Activated naive CD4-positive, alpha-beta T cell treated with anti-CD3 and anti-CD28 coated beads, Interleukin-2, amount 50 U/mL, for 16 hours (primary cell): ENCODE data around the gene SLC9A9.

Source experiments
- DNase-seq: peaks from one replicate; pipeline ENCODE4 v3.0.0-alpha.2; 2020

Gene SLC9A9

DNA sequence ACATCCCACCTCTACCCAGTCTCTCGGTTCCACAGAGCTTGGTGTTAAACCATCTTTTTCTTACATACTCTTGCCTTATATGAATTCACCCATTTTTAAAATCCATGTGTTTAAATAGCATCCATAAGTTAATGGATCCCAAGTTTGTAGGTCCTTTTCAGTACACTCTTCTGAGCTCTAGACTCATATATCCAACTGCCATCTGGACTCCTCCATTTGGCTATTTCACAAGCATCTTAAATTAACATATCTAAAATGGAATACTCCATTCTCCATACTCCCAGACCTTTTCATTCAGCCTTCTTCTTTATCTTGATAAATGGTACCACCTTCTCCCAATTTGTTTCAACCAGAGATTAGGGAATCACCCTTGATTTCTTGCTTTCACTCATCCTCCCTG is 615.3 kb downstream of the SLC9A9 start:
- no peak for DNase-seq

- no peak for DNase-seq
Observed at GRCh38 chr3:143228405-143228804, 619.9 kb downstream of the SLC9A9 start.

DNA sequence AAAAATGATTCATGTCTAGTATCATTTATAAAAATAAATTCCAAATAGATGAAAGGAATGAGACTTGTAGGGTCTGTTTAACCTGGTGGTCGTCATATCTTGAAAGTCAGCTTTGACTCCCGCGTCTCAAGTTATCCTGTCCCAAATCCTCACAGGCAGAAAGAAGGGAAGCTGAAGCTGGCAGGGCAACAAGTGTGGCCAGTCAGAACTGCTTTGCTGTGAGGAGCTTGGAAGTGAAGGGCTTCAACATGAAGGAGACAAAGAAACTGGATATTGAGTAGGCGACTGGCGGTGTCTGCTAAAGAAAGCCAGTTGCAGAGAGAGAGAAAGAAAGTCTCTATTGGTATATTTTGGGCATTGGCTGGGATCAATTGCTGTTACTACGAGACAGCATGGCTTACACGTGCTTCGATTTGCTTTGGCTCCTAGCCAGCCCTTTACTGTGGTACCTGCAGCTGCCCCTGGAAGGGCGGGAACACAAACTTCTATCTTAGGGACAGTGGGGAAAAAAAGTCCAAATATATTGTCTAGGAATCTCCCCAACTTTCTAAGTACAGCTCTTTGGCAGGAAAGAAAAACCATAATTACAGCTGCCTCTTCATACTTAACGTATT is 621.5 kb downstream of the SLC9A9 start:
- no peak for DNase-seq

- DNase-seq = no peak
Observed at GRCh38 chr3:143224716-143225115, 623.6 kb downstream of the SLC9A9 start.

GRCh38 chr3:143222981-143223380 is 625.3 kb downstream of the SLC9A9 start:
- DNase-seq = no peak

DNA sequence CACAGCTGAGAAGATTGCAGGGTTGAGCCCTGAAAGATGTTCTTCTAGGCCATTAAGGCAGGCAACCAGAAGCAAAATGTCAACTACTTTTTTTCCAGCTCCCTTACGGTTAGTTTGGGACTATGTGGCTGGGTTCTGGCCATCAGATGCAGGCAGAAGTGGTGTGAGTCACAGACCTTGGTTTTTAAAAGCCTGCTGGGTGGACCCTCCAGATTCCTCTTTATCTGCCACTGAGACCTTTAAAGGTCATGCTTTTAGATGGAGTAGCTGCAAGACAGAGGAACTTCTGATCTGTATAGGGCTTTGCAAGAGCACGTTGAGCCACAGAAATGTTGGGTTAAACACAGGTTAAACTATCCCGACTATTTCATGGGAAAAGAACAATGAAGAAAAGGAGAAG is 625.8 kb downstream of the SLC9A9 start:
- no peak for DNase-seq

DNA sequence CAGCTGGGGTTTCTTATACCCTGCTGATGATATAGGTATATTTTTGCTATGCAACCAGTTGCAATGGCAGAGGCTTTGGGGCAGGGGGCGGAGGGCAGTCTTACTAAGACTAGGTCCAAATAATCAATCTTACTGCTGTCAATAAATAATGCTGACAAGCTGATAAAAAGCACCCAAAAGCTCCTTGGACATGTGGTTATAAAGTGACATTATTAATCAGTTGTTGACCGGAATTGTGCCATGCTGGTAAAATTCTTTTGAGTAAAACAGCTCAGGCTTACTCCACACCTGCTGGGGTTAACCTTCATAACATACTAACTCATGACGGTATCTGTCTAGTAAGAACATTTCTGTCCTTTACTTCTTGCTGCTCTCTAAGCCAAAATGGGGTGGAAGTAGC is 626.8 kb downstream of the SLC9A9 start:
- no peak for DNase-seq

GRCh38 chr3:143220741-143221140 is 627.5 kb downstream of the SLC9A9 start:
- DNase-seq = no peak

DNA sequence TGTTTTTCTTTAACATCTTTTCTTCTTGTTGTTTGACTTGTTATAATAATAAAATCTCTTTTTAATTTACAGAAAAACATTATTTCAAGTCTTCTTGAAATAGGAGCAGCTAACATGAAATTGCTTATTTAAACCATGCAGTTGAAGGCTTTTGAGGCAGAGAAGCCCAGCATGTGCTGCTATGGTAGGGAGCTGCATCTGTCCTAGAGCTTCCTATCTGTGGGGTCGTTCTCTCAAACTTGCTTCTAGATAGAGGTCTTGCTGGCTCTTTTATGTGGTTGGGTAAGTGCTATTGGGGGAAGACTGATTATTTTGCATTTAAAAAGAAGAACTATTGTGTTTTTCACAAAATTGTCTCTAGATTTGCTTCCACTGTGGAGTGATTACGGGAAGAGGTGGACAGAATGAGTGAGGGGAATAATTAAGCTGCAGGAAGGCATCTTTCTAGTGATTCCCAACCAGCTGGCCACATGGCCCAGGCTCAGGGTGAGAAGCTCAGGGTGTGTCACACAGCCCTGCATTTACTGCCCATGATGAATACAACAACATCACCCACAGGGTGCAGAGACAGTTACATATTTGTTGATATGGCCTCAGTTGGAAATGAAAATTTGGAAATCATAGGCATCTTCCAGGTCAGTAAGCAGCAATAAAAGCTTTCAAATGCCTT is 630.0 kb downstream of the SLC9A9 start:
- DNase-seq = no peak

- no peak for DNase-seq
Observed at GRCh38 chr3:143217283-143217682, 631.0 kb downstream of the SLC9A9 start.

- no peak for DNase-seq
Observed at GRCh38 chr3:143216709-143217182, 631.5 kb downstream of the SLC9A9 start.
